AG04450 (cell line): ENCODE measurements around the gene NFAT5. TPM values are rescaled to one million over a fixed set of nuclear protein-coding genes. Genes with fewer than 3 reads are reported as not detected.

ENCODE experiments used
- CTCF ChIA-PET: fragments of 300-600, 350-600 bp; formaldehyde crosslinking; extraction: SDS; loops from one replicate; lab custom pipeline; 2022; ENCODE audit warnings: antibody characterized with exemption, inconsistent platforms; lab: Charles Lee
- POLR2A ChIA-PET: fragments of 350-600 bp; formaldehyde crosslinking; extraction: SDS; loops from one replicate; lab custom pipeline; 2021; ENCODE audit warnings: antibody characterized with exemption, inconsistent platforms; lab: Yijun Ruan, JAX
- DNase-seq: peaks from one replicate; pipeline ENCODE4 v3.0.0-alpha.2; 2011; ENCODE audit warnings: low read depth, low spot score
- H3K27ac ChIP-seq: one replicate; pipeline ENCODE4 v1.5.1; 2012; ENCODE audit warnings: low read depth, low read length, control low read depth
- H3K27me3 ChIP-seq: one replicate; pipeline ENCODE4 v1.6.0; 2012; ENCODE audit warnings: low read length; ENCODE audit not compliant: control insufficient read depth, insufficient read depth
- H3K4me3 ChIP-seq: 2 replicates; pipeline ENCODE4 v1.5.1; 2011; ENCODE audit warnings: mild to moderate bottlenecking, low read depth, low read length, control low read depth
- H3K9me3 ChIP-seq: 2 replicates; pipeline ENCODE4 v1.5.1; 2012; ENCODE audit warnings: low read length; ENCODE audit not compliant: control insufficient read depth, insufficient read depth
- polyA plus RNA-seq: library from polyadenylated mRNA; depleted of rRNA; stranded (reverse); fragments of >200 nt; gene quantifications from 2 replicates; pipeline ENCODE4 v1.2.3, GENCODE V29; 2011
- TF ChIP-seq, protein P1 (sequence below): IDR thresholded peaks from 2 replicates; pipeline ENCODE4 v1.5.1; 2011; ENCODE audit warnings: low read depth, low read length, control low read depth, inconsistent platforms

Gene NFAT5
- polyA plus RNA-seq, 1 experiment = 36.9 TPM

DNA sequence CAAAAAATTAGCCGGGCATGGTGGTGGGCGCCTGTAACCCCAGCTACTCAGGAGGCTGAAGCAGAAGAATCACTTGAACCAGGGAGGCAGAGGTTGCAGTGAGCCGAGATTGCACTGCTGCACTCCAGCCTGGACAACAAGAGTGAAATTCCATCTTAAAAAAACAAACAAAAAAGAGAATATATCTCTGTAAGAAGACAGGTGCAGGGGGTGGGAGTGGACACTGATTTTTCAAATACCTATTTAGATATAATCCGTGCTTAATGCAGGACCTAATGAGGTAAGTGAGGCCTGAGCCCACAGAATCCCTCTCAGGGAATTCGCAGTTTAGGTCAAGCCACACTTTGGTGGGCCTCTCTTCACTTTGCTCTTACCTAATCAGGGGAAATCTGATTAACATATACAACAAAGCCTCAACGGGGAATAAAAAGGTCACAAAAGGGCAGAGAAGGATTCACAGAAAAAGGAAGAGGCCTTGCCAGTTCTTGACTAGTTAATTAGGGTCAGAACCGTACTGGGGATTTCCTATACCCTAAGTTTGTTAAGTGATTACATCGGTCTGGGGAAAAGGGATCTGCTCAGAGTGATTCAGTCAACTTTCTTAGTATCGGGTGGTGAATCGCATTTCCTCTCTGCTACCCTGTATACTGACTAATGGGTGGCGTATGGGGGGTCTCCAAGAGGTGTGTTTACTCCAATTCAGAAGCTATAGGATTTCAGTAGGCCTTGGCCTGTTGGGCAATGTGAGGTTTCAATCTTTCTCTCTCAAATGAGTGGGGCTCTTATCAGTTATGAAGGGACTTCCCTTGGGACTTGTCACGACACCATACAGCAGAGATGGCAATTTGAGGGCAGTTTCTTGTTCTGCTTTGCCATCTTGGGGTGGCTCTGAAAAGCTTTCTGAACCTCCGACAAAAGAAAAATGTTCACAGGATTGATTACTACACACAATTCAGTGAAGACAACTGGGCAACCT is 1.9 kb upstream of the NFAT5 start:
- peak overlapping the region; percentile 31 for H3K27ac ChIP-seq
- ChIA-PET POLR2A (interaction anchor here (1.0 kb wide), 1 partner anchor 34 kb away, joined by 3 read pairs; no protein-coding TSS in a partner anchor), CTCF (no interaction called here)
- TF ChIP-seq, protein P1, sequence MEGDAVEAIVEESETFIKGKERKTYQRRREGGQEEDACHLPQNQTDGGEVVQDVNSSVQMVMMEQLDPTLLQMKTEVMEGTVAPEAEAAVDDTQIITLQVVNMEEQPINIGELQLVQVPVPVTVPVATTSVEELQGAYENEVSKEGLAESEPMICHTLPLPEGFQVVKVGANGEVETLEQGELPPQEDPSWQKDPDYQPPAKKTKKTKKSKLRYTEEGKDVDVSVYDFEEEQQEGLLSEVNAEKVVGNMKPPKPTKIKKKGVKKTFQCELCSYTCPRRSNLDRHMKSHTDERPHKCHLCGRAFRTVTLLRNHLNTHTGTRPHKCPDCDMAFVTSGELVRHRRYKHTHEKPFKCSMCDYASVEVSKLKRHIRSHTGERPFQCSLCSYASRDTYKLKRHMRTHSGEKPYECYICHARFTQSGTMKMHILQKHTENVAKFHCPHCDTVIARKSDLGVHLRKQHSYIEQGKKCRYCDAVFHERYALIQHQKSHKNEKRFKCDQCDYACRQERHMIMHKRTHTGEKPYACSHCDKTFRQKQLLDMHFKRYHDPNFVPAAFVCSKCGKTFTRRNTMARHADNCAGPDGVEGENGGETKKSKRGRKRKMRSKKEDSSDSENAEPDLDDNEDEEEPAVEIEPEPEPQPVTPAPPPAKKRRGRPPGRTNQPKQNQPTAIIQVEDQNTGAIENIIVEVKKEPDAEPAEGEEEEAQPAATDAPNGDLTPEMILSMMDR = no peak
- no peak for DNase-seq
- no peaks in the 10 kb centered on the region; the same call in 1 of the 2 replicates for H3K9me3 ChIP-seq
- H3K4me3 ChIP-seq = no peak overlapping the region
- no peaks in the 10 kb centered on the region for H3K27me3 ChIP-seq

DNA sequence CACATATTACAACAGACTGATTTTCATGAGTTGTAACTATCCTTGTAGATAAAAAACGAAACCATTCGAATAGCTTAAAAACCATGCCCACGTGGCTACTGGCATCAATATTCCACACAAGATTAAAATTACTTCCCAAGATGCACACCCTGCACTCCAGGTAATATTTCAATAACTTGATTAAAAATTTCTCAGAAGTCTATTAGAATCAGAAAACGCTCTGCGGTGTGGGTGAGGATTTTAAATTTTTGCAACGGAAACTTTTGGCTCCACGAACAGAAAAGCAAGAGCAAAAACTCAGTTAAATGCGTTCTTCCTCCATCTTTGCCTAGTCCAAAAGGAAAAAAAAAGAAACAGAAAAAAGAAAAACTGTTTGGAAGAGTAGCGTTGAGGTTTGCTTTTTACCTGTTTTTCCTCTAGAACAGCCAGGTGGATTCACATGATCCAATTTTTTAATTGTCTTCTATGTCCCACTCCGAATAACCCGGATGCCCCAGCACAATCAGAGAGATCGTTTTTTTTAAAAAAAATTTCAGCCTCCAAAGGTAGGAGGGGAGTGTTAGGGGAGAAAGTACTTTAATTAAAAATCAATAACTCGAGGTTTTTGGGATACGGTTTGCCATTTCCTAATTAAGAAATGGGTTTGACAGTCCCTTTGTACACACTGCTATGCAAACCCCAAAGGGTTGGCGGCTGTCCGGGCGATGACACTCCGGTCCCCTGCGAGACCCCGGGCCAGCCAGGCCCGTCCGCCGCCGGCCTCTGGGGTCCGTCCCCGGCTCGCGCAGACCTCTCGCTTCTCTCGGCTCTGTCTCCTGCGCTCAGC is 708 bp upstream of the NFAT5 start:
- Histone ChIP-seq H3K27ac (peak overlapping the region; percentile 33), H3K4me3 (peak overlapping the region; percentile 64), H3K27me3 (no peaks in the 10 kb centered on the region), H3K9me3 (no peaks in the 10 kb centered on the region; the same call in 1 of the 2 replicates)
- TF ChIP-seq, protein P1 = no peak
- DNase-seq = no peak
- ChIA-PET CTCF (no interaction called here), POLR2A (interaction anchor here (1.0 kb wide), 1 partner anchor 35 kb away, joined by 3 read pairs; no protein-coding TSS in a partner anchor)

- no peaks in the 10 kb centered on the region; the same call in 1 of the 2 replicates for H3K9me3 ChIP-seq
- TF ChIP-seq, protein P1 = no peak
- CTCF ChIA-PET = no interaction called here
- no peaks in the 10 kb centered on the region for H3K27me3 ChIP-seq
- peak overlapping the region; percentile 86 for H3K27ac ChIP-seq
- POLR2A ChIA-PET = interaction anchor here (0.5 to 1.2 kb wide), 4 partner anchors 14 to 170 kb away, joined by 3 to 5 read pairs (median 4); no protein-coding TSS in a partner anchor
- no peak for DNase-seq
- H3K4me3 ChIP-seq = peak overlapping the region; percentile 96
These were observed 644 bp downstream of the NFAT5 start for GRCh38 chr16:69566240-69566980.

GRCh38 chr16:69566981-69567680 is 1.4 kb downstream of the NFAT5 start:
- TF ChIP-seq, protein P1 = peak; percentile 40
- Histone ChIP-seq H3K9me3 (no peaks in the 10 kb centered on the region; the same call in 1 of the 2 replicates), H3K27me3 (no peaks in the 10 kb centered on the region), H3K4me3 (peak overlapping the region; percentile 96), H3K27ac (peak overlapping the region; percentile 86)
- ChIA-PET CTCF (no interaction called here), POLR2A (interaction anchor here (0.7 to 1.2 kb wide), 6 partner anchors 39 to 171 kb away, joined by 3 to 5 read pairs (median 4); partner anchors contain the start of gene NQO1)
- DNase-seq = no peak
